GM21423 (cell line): ENCODE data around the gene TEKTIP1.
"Not testable (repeated sequence)": the region's sequence is repeated elsewhere in the genome, so short reads cannot be mapped to it uniquely, and the experiment has no call there.

Experiments used
- ATAC-seq: cut with Tn5 transposase; IDR thresholded peaks from one replicate; pipeline ENCODE4 v1.9.1; 2021; ENCODE audit warnings: mild to moderate bottlenecking, moderate library complexity; ENCODE audit not compliant: unreplicated experiment

Gene TEKTIP1

GRCh38 chr19:3507371-3508120 lies 31.4 kb upstream of the TEKTIP1 start:
- ATAC-seq = no peak

GRCh38 chr19:3508121-3508661 lies 30.8 kb upstream of the TEKTIP1 start:
- not testable (repeated sequence) for ATAC-seq

- ATAC-seq = no peak
These were observed 30.0 kb upstream of the TEKTIP1 start for GRCh38 chr19:3508771-3509535.

- no peak for ATAC-seq
These were observed 29.4 kb upstream of the TEKTIP1 start for GRCh38 chr19:3509566-3509989.

- ATAC-seq = no peak
These were observed 28.2 kb upstream of the TEKTIP1 start for GRCh38 chr19:3510727-3511126.

GRCh38 chr19:3511506-3512251 lies 27.3 kb upstream of the TEKTIP1 start:
- ATAC-seq = no peak

- no peak for ATAC-seq
These were observed 26.3 kb upstream of the TEKTIP1 start for GRCh38 chr19:3512562-3513228.

- no peak for ATAC-seq
These were observed 25.5 kb upstream of the TEKTIP1 start for GRCh38 chr19:3513229-3514140.

GRCh38 chr19:3514930-3515329 lies 24.0 kb upstream of the TEKTIP1 start:
- no peak for ATAC-seq

- no peak for ATAC-seq
These were observed 23.0 kb upstream of the TEKTIP1 start for GRCh38 chr19:3515891-3516422.

GRCh38 chr19:3516675-3517207 lies 22.2 kb upstream of the TEKTIP1 start:
- no peak for ATAC-seq

- ATAC-seq = no peak
These were observed 21.3 kb upstream of the TEKTIP1 start for GRCh38 chr19:3517638-3518037.

GRCh38 chr19:3518255-3518654 lies 20.7 kb upstream of the TEKTIP1 start:
- ATAC-seq = no peak

GRCh38 chr19:3518659-3519058 lies 20.3 kb upstream of the TEKTIP1 start:
- no peak for ATAC-seq

GRCh38 chr19:3519126-3519525 lies 19.8 kb upstream of the TEKTIP1 start:
- no peak for ATAC-seq

- ATAC-seq = no peak
These were observed 18.5 kb upstream of the TEKTIP1 start for GRCh38 chr19:3520166-3521103.

GRCh38 chr19:3521104-3521445 lies 17.9 kb upstream of the TEKTIP1 start:
- ATAC-seq = no peak
